GM23338 (cell line): ENCODE results near the gene ANKRD53. TPM values are rescaled to one million over a fixed set of nuclear protein-coding genes. Genes with fewer than 3 reads are reported as not detected.

Source experiments
- ATAC-seq: fragments of 200-7000 bp; cut with Tn5 transposase; 3 replicates; pipeline ENCODE4 v1.9.1; 2020
- DNase-seq: peaks from one replicate; pipeline ENCODE4 v3.0.0-alpha.2; 2015; ENCODE audit warnings: low spot score
- H2AFZ ChIP-seq: fragments of 200-600 bp; sonication (generic); 2 replicates; pipeline ENCODE4 v1.8.0; 2016; ENCODE audit warnings: antibody characterized with exemption, mild to moderate bottlenecking, moderate library complexity
- H3F3A ChIP-seq: fragments of 200-600 bp; sonication (generic); replicated peaks from 2 replicates; pipeline ENCODE4 v1.8.0; 2017; ENCODE audit warnings: antibody characterized with exemption, mixed run types, low read depth
- H3K27ac ChIP-seq: fragments of 200-600 bp; sonication (generic); 2 replicates; pipeline ENCODE4 v1.6.1; 2016; ENCODE audit warnings: low read depth
- H3K27me3 ChIP-seq: fragments of 200-600 bp; sonication (generic); 2 replicates; pipeline ENCODE4 v1.8.0; 2016; ENCODE audit warnings: mild to moderate bottlenecking, mixed run types, moderate library complexity; ENCODE audit not compliant: insufficient read depth
- H3K36me3 ChIP-seq: fragments of 200-600 bp; sonication (generic); 2 replicates; pipeline ENCODE4 v1.8.0; 2016; ENCODE audit warnings: mild to moderate bottlenecking; ENCODE audit not compliant: insufficient read depth
- H3K4me1 ChIP-seq: fragments of 200-600 bp; sonication (generic); 2 replicates; pipeline ENCODE4 v1.8.0; 2016; ENCODE audit warnings: mild to moderate bottlenecking, moderate library complexity; ENCODE audit not compliant: insufficient read depth
- H3K4me2 ChIP-seq: fragments of 200-600 bp; sonication (generic); 2 replicates; pipeline ENCODE4 v1.7.1; 2017; ENCODE audit warnings: mixed run types
- H3K4me3 ChIP-seq: fragments of 200-600 bp; sonication (generic); 2 replicates; pipeline ENCODE4 v1.6.1; 2016; ENCODE audit warnings: mixed run types
- H3K79me2 ChIP-seq: fragments of 200-600 bp; sonication (generic); replicated peaks from 2 replicates; pipeline ENCODE4 v1.8.0; 2017; ENCODE audit warnings: mild to moderate bottlenecking; ENCODE audit not compliant: insufficient read depth
- H3K9me2 ChIP-seq: fragments of 200-600 bp; sonication (generic); 2 replicates; pipeline ENCODE4 v1.8.0; 2017; ENCODE audit not compliant: insufficient read depth
- H4K20me1 ChIP-seq: fragments of 200-600 bp; sonication (generic); replicated peaks from 2 replicates; pipeline ENCODE4 v1.8.0; 2017; ENCODE audit warnings: mild to moderate bottlenecking; ENCODE audit not compliant: insufficient read depth
- H3K27ac Mint-ChIP-seq: 2 replicates; pipeline ENCODE4 v1.8.0; 2020; ENCODE audit warnings: inconsistent platforms, mild to moderate bottlenecking, moderate library complexity, mixed read lengths
- H3K27me3 Mint-ChIP-seq: 3 replicates; pipeline ENCODE4 v1.8.0; 2022; ENCODE audit warnings: low read depth, mild to moderate bottlenecking, moderate library complexity, mixed read lengths, inconsistent platforms; ENCODE audit not compliant: insufficient read depth, poor library complexity
- H3K36me3 Mint-ChIP-seq: 3 replicates; pipeline ENCODE4 v1.8.0; 2021; ENCODE audit warnings: low read depth, mild to moderate bottlenecking, inconsistent platforms, moderate library complexity, mixed read lengths
- H3K4me1 Mint-ChIP-seq: 3 replicates; pipeline ENCODE4 v1.8.0; 2020; ENCODE audit warnings: mild to moderate bottlenecking, inconsistent platforms, mixed read lengths
- H3K4me3 Mint-ChIP-seq: 3 replicates; pipeline ENCODE4 v1.8.0; 2021; ENCODE audit warnings: moderate library complexity, mild to moderate bottlenecking, inconsistent platforms, mixed read lengths
- H3K9me3 Mint-ChIP-seq: 3 replicates; pipeline ENCODE4 v1.8.0; 2020; ENCODE audit warnings: moderate library complexity, mild to moderate bottlenecking, inconsistent platforms, mixed read lengths
- CREB1 ChIP-seq: fragments of 250-450 bp; sonication (Bioruptor Pico); IDR thresholded peaks from 2 replicates; pipeline ENCODE4 v1.5.0; 2020; ENCODE audit warnings: low read depth, mild to moderate bottlenecking, moderate library complexity
- ETS1 ChIP-seq: IDR thresholded peaks from 2 replicates; pipeline ENCODE4 v1.6.1; 2016; ENCODE audit warnings: antibody characterized with exemption
- EZH2 ChIP-seq: fragments of 200-600 bp; sonication (generic); IDR thresholded peaks from one replicate; pipeline ENCODE4 v1.8.0; 2017; ENCODE audit warnings: antibody characterized with exemption, mild to moderate bottlenecking, low read depth; ENCODE audit not compliant: unreplicated experiment
- EZH2phosphoT487 ChIP-seq: fragments of 200-600 bp; sonication (generic); IDR thresholded peaks from one replicate; pipeline ENCODE4 v1.8.1; 2018; ENCODE audit warnings: antibody characterized with exemption; ENCODE audit not compliant: unreplicated experiment
- NANOG ChIP-seq: IDR thresholded peaks from 2 replicates; pipeline ENCODE4 v1.6.1; 2016; ENCODE audit warnings: antibody characterized with exemption, borderline replicate concordance
- POLR2AphosphoS5 ChIP-seq: IDR thresholded peaks from 2 replicates; pipeline ENCODE4 v1.6.1; 2016; ENCODE audit warnings: antibody characterized with exemption, low read depth
- STAT1 ChIP-seq: IDR thresholded peaks from one replicate; pipeline ENCODE4 v1.6.1; 2016; ENCODE audit warnings: antibody characterized with exemption; ENCODE audit not compliant: unreplicated experiment
- ZNF114 ChIP-seq: fragments of 250-450 bp; sonication (Bioruptor Pico); IDR thresholded peaks from 2 replicates; pipeline ENCODE4 v1.5.0; 2020; ENCODE audit warnings: mild to moderate bottlenecking, moderate library complexity
- ZNF331 ChIP-seq: fragments of 250-450 bp; sonication (Bioruptor Pico); IDR thresholded peaks from 2 replicates; pipeline ENCODE4 v1.5.0; 2020; ENCODE audit warnings: low read depth, mild to moderate bottlenecking, moderate library complexity
- polyA plus RNA-seq: library from polyadenylated mRNA; unstranded; fragments of >200 nt; fragmentation: Nextera tagmentation; extraction: Ambion mirVana; gene quantifications from 2 replicates; pipeline ENCODE4 v1.2.1, GENCODE V29; 2016
- total RNA-seq: library from RNA; depleted of rRNA; stranded (reverse); fragments of >200 nt; shearing (Covaris generic); gene quantifications from 2 replicates; pipeline ENCODE4 v1.2.3, GENCODE V29; 2014
- TF ChIP-seq, protein P1 (sequence below): fragments of 250-450 bp; sonication (Bioruptor Pico); IDR thresholded peaks from 2 replicates; pipeline ENCODE4 v1.5.0; 2020; ENCODE audit warnings: mild to moderate bottlenecking, moderate library complexity

ANKRD53 gene
- total and polyA plus RNA-seq, 2 experiments from 2014 or later, result 0.32 to 0.73 TPM

DNA sequence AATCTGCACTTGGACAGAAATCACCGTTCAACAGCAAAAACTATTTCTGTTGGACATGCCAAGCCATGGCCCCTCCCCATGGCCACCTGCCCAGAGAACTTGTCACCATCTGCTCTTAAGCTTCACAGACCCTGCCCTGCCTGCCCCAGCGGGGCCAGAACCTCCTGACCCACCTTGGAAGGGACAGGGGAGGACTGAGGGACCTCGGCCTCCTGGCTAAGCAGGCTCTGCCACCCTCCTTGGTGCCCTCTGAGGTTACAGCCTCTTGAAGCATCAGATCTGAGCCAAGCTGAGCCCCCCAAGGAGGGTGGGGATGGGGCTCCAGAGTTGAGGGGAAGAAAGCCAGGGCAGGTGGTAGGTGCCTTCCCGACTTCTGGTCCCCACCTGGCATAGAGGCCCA is 9.7 kb downstream of the ANKRD53 start (continued):
- TF ChIP-seq, protein P1, sequence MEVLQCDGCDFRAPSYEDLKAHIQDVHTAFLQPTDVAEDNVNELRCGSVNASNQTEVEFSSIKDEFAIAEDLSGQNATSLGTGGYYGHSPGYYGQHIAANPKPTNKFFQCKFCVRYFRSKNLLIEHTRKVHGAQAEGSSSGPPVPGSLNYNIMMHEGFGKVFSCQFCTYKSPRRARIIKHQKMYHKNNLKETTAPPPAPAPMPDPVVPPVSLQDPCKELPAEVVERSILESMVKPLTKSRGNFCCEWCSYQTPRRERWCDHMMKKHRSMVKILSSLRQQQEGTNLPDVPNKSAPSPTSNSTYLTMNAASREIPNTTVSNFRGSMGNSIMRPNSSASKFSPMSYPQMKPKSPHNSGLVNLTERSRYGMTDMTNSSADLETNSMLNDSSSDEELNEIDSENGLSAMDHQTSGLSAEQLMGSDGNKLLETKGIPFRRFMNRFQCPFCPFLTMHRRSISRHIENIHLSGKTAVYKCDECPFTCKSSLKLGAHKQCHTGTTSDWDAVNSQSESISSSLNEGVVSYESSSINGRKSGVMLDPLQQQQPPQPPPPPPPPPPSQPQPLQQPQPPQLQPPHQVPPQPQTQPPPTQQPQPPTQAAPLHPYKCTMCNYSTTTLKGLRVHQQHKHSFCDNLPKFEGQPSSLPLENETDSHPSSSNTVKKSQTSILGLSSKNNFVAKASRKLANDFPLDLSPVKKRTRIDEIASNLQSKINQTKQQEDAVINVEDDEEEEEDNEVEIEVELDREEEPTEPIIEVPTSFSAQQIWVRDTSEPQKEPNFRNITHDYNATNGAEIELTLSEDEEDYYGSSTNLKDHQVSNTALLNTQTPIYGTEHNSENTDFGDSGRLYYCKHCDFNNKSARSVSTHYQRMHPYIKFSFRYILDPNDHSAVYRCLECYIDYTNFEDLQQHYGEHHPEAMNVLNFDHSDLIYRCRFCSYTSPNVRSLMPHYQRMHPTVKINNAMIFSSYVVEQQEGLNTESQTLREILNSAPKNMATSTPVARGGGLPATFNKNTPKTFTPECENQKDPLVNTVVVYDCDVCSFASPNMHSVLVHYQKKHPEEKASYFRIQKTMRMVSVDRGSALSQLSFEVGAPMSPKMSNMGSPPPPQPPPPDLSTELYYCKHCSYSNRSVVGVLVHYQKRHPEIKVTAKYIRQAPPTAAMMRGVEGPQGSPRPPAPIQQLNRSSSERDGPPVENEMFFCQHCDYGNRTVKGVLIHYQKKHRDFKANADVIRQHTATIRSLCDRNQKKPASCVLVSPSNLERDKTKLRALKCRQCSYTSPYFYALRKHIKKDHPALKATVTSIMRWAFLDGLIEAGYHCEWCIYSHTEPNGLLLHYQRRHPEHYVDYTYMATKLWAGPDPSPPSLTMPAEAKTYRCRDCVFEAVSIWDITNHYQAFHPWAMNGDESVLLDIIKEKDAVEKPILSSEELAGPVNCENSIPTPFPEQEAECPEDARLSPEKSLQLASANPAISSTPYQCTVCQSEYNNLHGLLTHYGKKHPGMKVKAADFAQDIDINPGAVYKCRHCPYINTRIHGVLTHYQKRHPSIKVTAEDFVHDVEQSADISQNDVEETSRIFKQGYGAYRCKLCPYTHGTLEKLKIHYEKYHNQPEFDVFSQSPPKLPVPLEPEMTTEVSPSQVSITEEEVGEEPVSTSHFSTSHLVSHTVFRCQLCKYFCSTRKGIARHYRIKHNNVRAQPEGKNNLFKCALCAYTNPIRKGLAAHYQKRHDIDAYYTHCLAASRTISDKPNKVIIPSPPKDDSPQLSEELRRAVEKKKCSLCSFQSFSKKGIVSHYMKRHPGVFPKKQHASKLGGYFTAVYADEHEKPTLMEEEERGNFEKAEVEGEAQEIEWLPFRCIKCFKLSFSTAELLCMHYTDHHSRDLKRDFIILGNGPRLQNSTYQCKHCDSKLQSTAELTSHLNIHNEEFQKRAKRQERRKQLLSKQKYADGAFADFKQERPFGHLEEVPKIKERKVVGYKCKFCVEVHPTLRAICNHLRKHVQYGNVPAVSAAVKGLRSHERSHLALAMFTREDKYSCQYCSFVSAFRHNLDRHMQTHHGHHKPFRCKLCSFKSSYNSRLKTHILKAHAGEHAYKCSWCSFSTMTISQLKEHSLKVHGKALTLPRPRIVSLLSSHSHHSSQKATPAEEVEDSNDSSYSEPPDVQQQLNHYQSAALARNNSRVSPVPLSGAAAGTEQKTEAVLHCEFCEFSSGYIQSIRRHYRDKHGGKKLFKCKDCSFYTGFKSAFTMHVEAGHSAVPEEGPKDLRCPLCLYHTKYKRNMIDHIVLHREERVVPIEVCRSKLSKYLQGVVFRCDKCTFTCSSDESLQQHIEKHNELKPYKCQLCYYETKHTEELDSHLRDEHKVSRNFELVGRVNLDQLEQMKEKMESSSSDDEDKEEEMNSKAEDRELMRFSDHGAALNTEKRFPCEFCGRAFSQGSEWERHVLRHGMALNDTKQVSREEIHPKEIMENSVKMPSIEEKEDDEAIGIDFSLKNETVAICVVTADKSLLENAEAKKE (CRISPR knock-in tag), result no peak
- TF ChIP-seq EZH2 (no peak), ZNF331 (CRISPR knock-in tag) (no peak), CREB1 (CRISPR knock-in tag) (no peak), NANOG (no peak), EZH2phosphoT487 (no peak), ZNF114 (no peak)

- Mint-ChIP-seq H3K27ac (no peak overlapping the region), H3K36me3 (peaks cover 24% of the 10 kb centered on the region), H3K4me3 (no peak overlapping the region), H3K9me3 (no peaks in the 10 kb centered on the region; the same call in 2 of the 3 replicates), H3K27me3 (peaks cover 8% of the 10 kb centered on the region), H3K4me1 (peaks cover 15% of the 10 kb centered on the region)
- H3K4me1 ChIP-seq, result peaks cover 5% of the 10 kb centered on the region
- H3F3A ChIP-seq, result no peaks in the 10 kb centered on the region
- H3K4me2 ChIP-seq, result no peak overlapping the region
- H3K79me2 ChIP-seq, result peaks cover 13% of the 10 kb centered on the region
- no peak overlapping the region for H3K27ac ChIP-seq
- no peaks in the 10 kb centered on the region for H3K9me2 ChIP-seq
- no peak overlapping the region for H2AFZ ChIP-seq
- ATAC-seq, result no peak
- peaks cover 21% of the 10 kb centered on the region for H4K20me1 ChIP-seq
- DNase-seq, result no peak
- H3K36me3 ChIP-seq, result no peaks in the 10 kb centered on the region
- H3K4me3 ChIP-seq, result no peak overlapping the region
- no peaks in the 10 kb centered on the region for H3K27me3 ChIP-seq
- no peak for TF ChIP-seq ZNF331 (CRISPR knock-in tag)
- no peak for TF ChIP-seq ETS1
- no peak for TF ChIP-seq NANOG
- no peak for TF ChIP-seq STAT1
- no peak for TF ChIP-seq EZH2
- TF ChIP-seq POLR2AphosphoS5, result no peak
Observed at GRCh38 chr2:70988726-70989648, 10.6 kb downstream of the ANKRD53 start.
